Activated B cell treated with CpG ODN at 0.5 μM for 24 hours (primary cell): ENCODE measurements around the gene SH3GL3. TPM values are rescaled to one million over a fixed set of nuclear protein-coding genes. Genes with fewer than 3 reads are reported as not detected.

Experiments
- ATAC-seq: fragments of 200-7000 bp; cut with Tn5 transposase; one replicate; pipeline ENCODE4 v1.10.0; 2021; ENCODE audit warnings: low read depth, mild to moderate bottlenecking, moderate library complexity
- CTCF ChIA-PET: fragments of 350-600 bp; sonication (Branson Sonifier 250); formaldehyde crosslinking; loops from one replicate; lab custom pipeline; 2021; ENCODE audit warnings: antibody characterized with exemption; lab: Charles Lee
- POLR2A ChIA-PET: fragments of 350-600 bp; sonication (Branson Sonifier 250); formaldehyde crosslinking; loops from one replicate; lab custom pipeline; 2021; ENCODE audit warnings: antibody characterized with exemption; lab: Charles Lee
- DNase-seq: peaks from one replicate; pipeline ENCODE4 v3.0.0; 2022
- H3K27ac Mint-ChIP-seq: one replicate; pipeline ENCODE4 v1.8.0; 2020; ENCODE audit warnings: mixed read lengths
- H3K27me3 Mint-ChIP-seq: one replicate; pipeline ENCODE4 v1.8.0; 2021; ENCODE audit warnings: mixed read lengths
- H3K36me3 Mint-ChIP-seq: one replicate; pipeline ENCODE4 v1.8.0; 2021; ENCODE audit warnings: low read depth, mixed read lengths
- H3K4me1 Mint-ChIP-seq: one replicate; pipeline ENCODE4 v1.8.0; 2021; ENCODE audit warnings: mixed read lengths
- H3K4me3 Mint-ChIP-seq: one replicate; pipeline ENCODE4 v1.8.0; 2020; ENCODE audit warnings: mild to moderate bottlenecking, mixed read lengths
- H3K9me3 Mint-ChIP-seq: one replicate; pipeline ENCODE4 v1.8.0; 2020; ENCODE audit warnings: mixed read lengths
- intact Hi-C: fragments of 100-400 bp; cut with micrococcal nuclease; formaldehyde crosslinking; loops from one replicate; pipeline ENCODE4 v1.15.1; 2024
- total RNA-seq: library from RNA; stranded (reverse); gene quantifications from 2 replicates; pipeline ENCODE4 v1.2.3, GENCODE V29; 2022
- TF ChIP-seq, protein P1 (sequence below): fragments of 200-600 bp; IDR thresholded peaks from one replicate; pipeline ENCODE4 v1.8.0; 2022; ENCODE audit warnings: antibody characterized with exemption, mild to moderate bottlenecking

The SH3GL3 gene
- total RNA-seq, 1 donor from 2014 or later: not detected

GRCh38 chr15:83445643-83446042 is 1.5 kb upstream of the SH3GL3 start:
- no peak for ATAC-seq
- ChIA-PET CTCF (no interaction called here), POLR2A (no interaction called here)
- no peak for DNase-seq
- H3K4me1 Mint-ChIP-seq: peaks cover 11% of the 10 kb centered on the region
- H3K36me3 Mint-ChIP-seq: no peaks in the 10 kb centered on the region
- no peak overlapping the region for H3K27ac Mint-ChIP-seq
- TF ChIP-seq, protein P1, sequence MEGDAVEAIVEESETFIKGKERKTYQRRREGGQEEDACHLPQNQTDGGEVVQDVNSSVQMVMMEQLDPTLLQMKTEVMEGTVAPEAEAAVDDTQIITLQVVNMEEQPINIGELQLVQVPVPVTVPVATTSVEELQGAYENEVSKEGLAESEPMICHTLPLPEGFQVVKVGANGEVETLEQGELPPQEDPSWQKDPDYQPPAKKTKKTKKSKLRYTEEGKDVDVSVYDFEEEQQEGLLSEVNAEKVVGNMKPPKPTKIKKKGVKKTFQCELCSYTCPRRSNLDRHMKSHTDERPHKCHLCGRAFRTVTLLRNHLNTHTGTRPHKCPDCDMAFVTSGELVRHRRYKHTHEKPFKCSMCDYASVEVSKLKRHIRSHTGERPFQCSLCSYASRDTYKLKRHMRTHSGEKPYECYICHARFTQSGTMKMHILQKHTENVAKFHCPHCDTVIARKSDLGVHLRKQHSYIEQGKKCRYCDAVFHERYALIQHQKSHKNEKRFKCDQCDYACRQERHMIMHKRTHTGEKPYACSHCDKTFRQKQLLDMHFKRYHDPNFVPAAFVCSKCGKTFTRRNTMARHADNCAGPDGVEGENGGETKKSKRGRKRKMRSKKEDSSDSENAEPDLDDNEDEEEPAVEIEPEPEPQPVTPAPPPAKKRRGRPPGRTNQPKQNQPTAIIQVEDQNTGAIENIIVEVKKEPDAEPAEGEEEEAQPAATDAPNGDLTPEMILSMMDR: no peak
- intact Hi-C loops: no loop called here
- H3K9me3 Mint-ChIP-seq: peaks cover 2% of the 10 kb centered on the region
- no peak overlapping the region for H3K4me3 Mint-ChIP-seq
- peaks cover 33% of the 10 kb centered on the region for H3K27me3 Mint-ChIP-seq

- intact Hi-C loops: no loop called here
- POLR2A ChIA-PET: no interaction called here
- Mint-ChIP-seq H3K4me1 (peaks cover 11% of the 10 kb centered on the region), H3K4me3 (no peak overlapping the region), H3K36me3 (no peaks in the 10 kb centered on the region), H3K27me3 (peaks cover 33% of the 10 kb centered on the region), H3K27ac (no peak overlapping the region), H3K9me3 (peaks cover 2% of the 10 kb centered on the region)
- TF ChIP-seq, protein P1: no peak
- no peak for ATAC-seq
- DNase-seq: no peak
- CTCF ChIA-PET: interaction anchor here (0.9 kb wide), 1 partner anchor 9 kb away, joined by 4 read pairs; no protein-coding TSS in a partner anchor
Measured at GRCh38 chr15:83446417-83446816, 724 bp upstream of the SH3GL3 start.

DNA sequence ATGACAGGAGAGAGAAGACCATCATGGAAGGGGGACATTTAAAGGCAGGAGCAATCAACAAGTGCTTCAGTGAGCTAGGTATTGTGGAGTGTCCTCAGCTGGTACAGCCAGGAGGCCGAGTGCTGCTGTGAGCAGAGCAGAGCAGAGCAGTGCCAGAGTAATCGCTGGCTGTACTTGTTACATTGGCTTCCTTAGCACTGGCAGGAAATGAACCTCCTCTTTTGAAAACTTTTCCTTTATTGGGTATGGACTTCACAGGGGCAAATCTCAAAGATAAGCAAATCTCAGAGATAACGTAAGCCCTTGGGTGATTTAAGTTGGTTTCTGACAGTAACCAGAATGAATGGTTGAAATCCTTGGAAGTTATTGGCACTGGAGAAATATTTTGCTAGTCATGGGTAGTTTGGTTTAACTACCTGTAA is 2.1 kb downstream of the SH3GL3 start:
- ChIA-PET POLR2A (no interaction called here), CTCF (no interaction called here)
- no peak overlapping the region for H3K27ac Mint-ChIP-seq
- peaks cover 33% of the 10 kb centered on the region for H3K27me3 Mint-ChIP-seq
- no peaks in the 10 kb centered on the region for H3K36me3 Mint-ChIP-seq
- TF ChIP-seq, protein P1: no peak
- H3K9me3 Mint-ChIP-seq: no peaks in the 10 kb centered on the region
- H3K4me1 Mint-ChIP-seq: peaks cover 11% of the 10 kb centered on the region
- intact Hi-C loops: no loop called here
- DNase-seq: no peak
- no peak overlapping the region for H3K4me3 Mint-ChIP-seq
- ATAC-seq: no peak

- Mint-ChIP-seq H3K27me3 (peaks cover 32% of the 10 kb centered on the region), H3K4me3 (no peak overlapping the region), H3K36me3 (no peaks in the 10 kb centered on the region), H3K9me3 (no peaks in the 10 kb centered on the region), H3K4me1 (peaks cover 11% of the 10 kb centered on the region), H3K27ac (no peak overlapping the region)
- DNase-seq: no peak
- TF ChIP-seq, protein P1: no peak
- ChIA-PET CTCF (interaction anchor here (0.6 kb wide), 1 partner anchor 151 kb away, joined by 3 read pairs; no protein-coding TSS in a partner anchor), POLR2A (no interaction called here)
- intact Hi-C loops: no loop called here
- ATAC-seq: no peak
Measured at GRCh38 chr15:83449937-83450506, 2.9 kb downstream of the SH3GL3 start.

DNA sequence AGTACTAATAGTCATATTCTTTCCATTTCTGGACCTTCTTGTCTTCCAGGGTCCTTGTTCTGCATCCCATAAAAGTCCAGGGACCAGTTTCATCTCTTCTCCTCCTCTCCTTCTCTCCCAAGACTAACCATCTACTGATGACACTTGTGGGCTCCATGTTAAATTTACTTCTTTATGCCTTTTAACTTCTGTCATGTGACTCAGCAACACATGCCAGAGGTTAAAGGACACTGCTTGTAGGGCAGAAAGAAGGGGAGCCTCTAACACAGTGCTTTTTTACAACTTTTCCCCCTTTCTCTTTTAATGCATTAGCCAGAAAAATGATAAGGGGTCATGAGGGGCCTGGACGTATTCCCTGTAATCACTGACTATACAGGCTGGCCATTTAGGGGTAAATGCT is 10.0 kb downstream of the SH3GL3 start:
- Mint-ChIP-seq H3K4me1 (no peaks in the 10 kb centered on the region), H3K36me3 (no peaks in the 10 kb centered on the region), H3K27me3 (no peaks in the 10 kb centered on the region), H3K27ac (no peak overlapping the region), H3K4me3 (no peak overlapping the region), H3K9me3 (no peaks in the 10 kb centered on the region)
- ChIA-PET POLR2A (no interaction called here), CTCF (no interaction called here)
- intact Hi-C loops: no loop called here
- no peak for DNase-seq
- ATAC-seq: no peak
- TF ChIP-seq, protein P1: no peak
